Cardiac muscle cell (in vitro differentiated cells and primary cell): ENCODE data around the gene ADAMTS2. TPM values are rescaled to one million over a fixed set of nuclear protein-coding genes. Genes with fewer than 3 reads are reported as not detected.
A peak's percentile ranks its signal among the peaks of the same experiment; 100 is the strongest.

Source experiments
- DNase-seq, 2 donors: peaks; one replicate each; pipeline versions ENCODE4 v3.0.0 to v3.0.0-alpha.2; 2010 to 2017; ENCODE audit warnings: low read depth in 1 of 2, low spot score in 1 of 2
- H3K27ac ChIP-seq: fragments of 200-600 bp; sonication (generic); 2 replicates; pipeline ENCODE4 v1.5.1; 2016
- H3K27me3 ChIP-seq: fragments of 200-600 bp; sonication (generic); 2 replicates; pipeline ENCODE4 v1.6.0; 2016; ENCODE audit warnings: control low read depth
- H3K36me3 ChIP-seq: fragments of 200-600 bp; sonication (generic); 2 replicates; pipeline ENCODE4 v1.5.1; 2016; ENCODE audit warnings: control low read depth
- H3K4me1 ChIP-seq: fragments of 200-600 bp; sonication (generic); 2 replicates; pipeline ENCODE4 v1.8.1; 2017; ENCODE audit warnings: low read depth, mild to moderate bottlenecking, mixed run types
- H3K4me3 ChIP-seq: fragments of 200-600 bp; sonication (generic); 2 replicates; pipeline ENCODE4 v1.5.1; 2016; ENCODE audit warnings: mild to moderate bottlenecking
- H3K9me3 ChIP-seq: fragments of 200-600 bp; sonication (generic); 2 replicates; pipeline ENCODE4 v1.5.1; 2017; ENCODE audit warnings: low read depth, mild to moderate bottlenecking, control low read depth
- CTCF ChIP-seq: IDR thresholded peaks from 2 replicates; pipeline ENCODE4 v1.5.1; 2012; ENCODE audit warnings: low read depth, mild to moderate bottlenecking, low read length
- polyA plus RNA-seq: library from polyadenylated mRNA; unstranded; fragments of >200 nt; fragmentation: Nextera tagmentation; extraction: Ambion mirVana; gene quantifications from 2 replicates; pipeline ENCODE4 v1.2.1, GENCODE V29; 2016
- total RNA-seq: library from RNA; depleted of rRNA; stranded (reverse); fragments of >200 nt; gene quantifications from 2 replicates; pipeline ENCODE4 v1.2.3, GENCODE V29; 2016

The ADAMTS2 gene
- total and polyA plus RNA-seq, 2 experiments from 2014 or later = 3.1 to 8.8 TPM

GRCh38 chr5:179381691-179382090, 36.4 kb upstream of the ADAMTS2 start:
- H3K4me3 ChIP-seq = no peak overlapping the region
- H3K4me1 ChIP-seq = no peaks in the 10 kb centered on the region
- no peak for DNase-seq
- H3K36me3 ChIP-seq = no peaks in the 10 kb centered on the region
- no peak for TF ChIP-seq CTCF
- H3K27me3 ChIP-seq = no peaks in the 10 kb centered on the region
- no peaks in the 10 kb centered on the region for H3K9me3 ChIP-seq
- H3K27ac ChIP-seq = no peak overlapping the region

GRCh38 chr5:179380211-179381035, 35.2 kb upstream of the ADAMTS2 start:
- no peak for DNase-seq
- Histone ChIP-seq H3K27me3 (no peaks in the 10 kb centered on the region), H3K4me1 (no peaks in the 10 kb centered on the region), H3K4me3 (no peak overlapping the region), H3K36me3 (no peaks in the 10 kb centered on the region), H3K27ac (no peak overlapping the region), H3K9me3 (no peaks in the 10 kb centered on the region)
- no peak for TF ChIP-seq CTCF

GRCh38 chr5:179379321-179379890, 34.1 kb upstream of the ADAMTS2 start:
- Histone ChIP-seq H3K27me3 (no peaks in the 10 kb centered on the region), H3K4me3 (no peak overlapping the region), H3K9me3 (no peaks in the 10 kb centered on the region), H3K4me1 (no peaks in the 10 kb centered on the region), H3K27ac (no peak overlapping the region), H3K36me3 (no peaks in the 10 kb centered on the region)
- TF ChIP-seq CTCF = no peak
- DNase-seq = no peak

GRCh38 chr5:179378441-179379271, 33.4 kb upstream of the ADAMTS2 start:
- no peaks in the 10 kb centered on the region for H3K27me3 ChIP-seq
- DNase-seq = peak in 1 of 2 donors; percentile 89
- no peak overlapping the region for H3K4me3 ChIP-seq
- H3K36me3 ChIP-seq = no peaks in the 10 kb centered on the region
- H3K9me3 ChIP-seq = no peaks in the 10 kb centered on the region
- no peaks in the 10 kb centered on the region for H3K4me1 ChIP-seq
- TF ChIP-seq CTCF = no peak
- no peak overlapping the region for H3K27ac ChIP-seq

- Histone ChIP-seq H3K4me1 (no peaks in the 10 kb centered on the region), H3K9me3 (no peaks in the 10 kb centered on the region), H3K4me3 (no peak overlapping the region), H3K27ac (no peak overlapping the region), H3K27me3 (no peaks in the 10 kb centered on the region), H3K36me3 (no peaks in the 10 kb centered on the region)
- no peak for TF ChIP-seq CTCF
- no peak for DNase-seq
Observed at GRCh38 chr5:179378116-179378440, 32.8 kb upstream of the ADAMTS2 start.
